ENCODE data around the gene KRT78.

- TF ChIP-seq, protein P1, sequence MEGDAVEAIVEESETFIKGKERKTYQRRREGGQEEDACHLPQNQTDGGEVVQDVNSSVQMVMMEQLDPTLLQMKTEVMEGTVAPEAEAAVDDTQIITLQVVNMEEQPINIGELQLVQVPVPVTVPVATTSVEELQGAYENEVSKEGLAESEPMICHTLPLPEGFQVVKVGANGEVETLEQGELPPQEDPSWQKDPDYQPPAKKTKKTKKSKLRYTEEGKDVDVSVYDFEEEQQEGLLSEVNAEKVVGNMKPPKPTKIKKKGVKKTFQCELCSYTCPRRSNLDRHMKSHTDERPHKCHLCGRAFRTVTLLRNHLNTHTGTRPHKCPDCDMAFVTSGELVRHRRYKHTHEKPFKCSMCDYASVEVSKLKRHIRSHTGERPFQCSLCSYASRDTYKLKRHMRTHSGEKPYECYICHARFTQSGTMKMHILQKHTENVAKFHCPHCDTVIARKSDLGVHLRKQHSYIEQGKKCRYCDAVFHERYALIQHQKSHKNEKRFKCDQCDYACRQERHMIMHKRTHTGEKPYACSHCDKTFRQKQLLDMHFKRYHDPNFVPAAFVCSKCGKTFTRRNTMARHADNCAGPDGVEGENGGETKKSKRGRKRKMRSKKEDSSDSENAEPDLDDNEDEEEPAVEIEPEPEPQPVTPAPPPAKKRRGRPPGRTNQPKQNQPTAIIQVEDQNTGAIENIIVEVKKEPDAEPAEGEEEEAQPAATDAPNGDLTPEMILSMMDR (IDR thresholded peaks at IDR 0.05; ENCODE audit: low read depth, low read length, missing input control): no peak
- no peak for TF ChIP-seq JUND (IDR thresholded peaks at IDR 0.05)
- TF ChIP-seq SP1 (IDR thresholded peaks at IDR 0.05): no peak
- TF ChIP-seq, protein P2, sequence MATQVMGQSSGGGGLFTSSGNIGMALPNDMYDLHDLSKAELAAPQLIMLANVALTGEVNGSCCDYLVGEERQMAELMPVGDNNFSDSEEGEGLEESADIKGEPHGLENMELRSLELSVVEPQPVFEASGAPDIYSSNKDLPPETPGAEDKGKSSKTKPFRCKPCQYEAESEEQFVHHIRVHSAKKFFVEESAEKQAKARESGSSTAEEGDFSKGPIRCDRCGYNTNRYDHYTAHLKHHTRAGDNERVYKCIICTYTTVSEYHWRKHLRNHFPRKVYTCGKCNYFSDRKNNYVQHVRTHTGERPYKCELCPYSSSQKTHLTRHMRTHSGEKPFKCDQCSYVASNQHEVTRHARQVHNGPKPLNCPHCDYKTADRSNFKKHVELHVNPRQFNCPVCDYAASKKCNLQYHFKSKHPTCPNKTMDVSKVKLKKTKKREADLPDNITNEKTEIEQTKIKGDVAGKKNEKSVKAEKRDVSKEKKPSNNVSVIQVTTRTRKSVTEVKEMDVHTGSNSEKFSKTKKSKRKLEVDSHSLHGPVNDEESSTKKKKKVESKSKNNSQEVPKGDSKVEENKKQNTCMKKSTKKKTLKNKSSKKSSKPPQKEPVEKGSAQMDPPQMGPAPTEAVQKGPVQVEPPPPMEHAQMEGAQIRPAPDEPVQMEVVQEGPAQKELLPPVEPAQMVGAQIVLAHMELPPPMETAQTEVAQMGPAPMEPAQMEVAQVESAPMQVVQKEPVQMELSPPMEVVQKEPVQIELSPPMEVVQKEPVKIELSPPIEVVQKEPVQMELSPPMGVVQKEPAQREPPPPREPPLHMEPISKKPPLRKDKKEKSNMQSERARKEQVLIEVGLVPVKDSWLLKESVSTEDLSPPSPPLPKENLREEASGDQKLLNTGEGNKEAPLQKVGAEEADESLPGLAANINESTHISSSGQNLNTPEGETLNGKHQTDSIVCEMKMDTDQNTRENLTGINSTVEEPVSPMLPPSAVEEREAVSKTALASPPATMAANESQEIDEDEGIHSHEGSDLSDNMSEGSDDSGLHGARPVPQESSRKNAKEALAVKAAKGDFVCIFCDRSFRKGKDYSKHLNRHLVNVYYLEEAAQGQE (IDR thresholded peaks at IDR 0.05): no peak
- no peak for TF ChIP-seq RAD21 (IDR thresholded peaks at IDR 0.05)
- TF ChIP-seq TAF1 (conservative IDR thresholded peaks at IDR 0.05): no peak
- no peak for TF ChIP-seq YY1 (IDR thresholded peaks at IDR 0.05)
- TF ChIP-seq, protein P3, sequence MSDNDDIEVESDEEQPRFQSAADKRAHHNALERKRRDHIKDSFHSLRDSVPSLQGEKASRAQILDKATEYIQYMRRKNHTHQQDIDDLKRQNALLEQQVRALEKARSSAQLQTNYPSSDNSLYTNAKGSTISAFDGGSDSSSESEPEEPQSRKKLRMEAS (IDR thresholded peaks at IDR 0.05): no peak
- TF ChIP-seq ATF3 (IDR thresholded peaks at IDR 0.05): no peak
Observed at GRCh38 chr12:52792185-52793029, 56.4 kb downstream of the KRT78 start.
